Activated T-cell treated with anti-CD3 and anti-CD28 coated beads, Interleukin-2, amount 50 U/mL, for 24 hours (primary cell): ENCODE data around the gene DDIT4.

Experiments used
- DNase-seq: peaks from one replicate; pipeline ENCODE4 v3.0.0-alpha.2; 2020
- H3K27ac Mint-ChIP-seq: 2 replicates; pipeline ENCODE4 v1.8.0; 2020; ENCODE audit warnings: mild to moderate bottlenecking, mixed read lengths
- H3K27me3 Mint-ChIP-seq: 2 replicates; pipeline ENCODE4 v1.8.0; 2020; ENCODE audit warnings: mixed read lengths
- H3K36me3 Mint-ChIP-seq: 2 replicates; pipeline ENCODE4 v1.8.0; 2020; ENCODE audit warnings: low read depth, mixed read lengths
- H3K4me1 Mint-ChIP-seq: 2 replicates; pipeline ENCODE4 v1.8.0; 2020; ENCODE audit warnings: low read depth, mixed read lengths
- H3K4me3 Mint-ChIP-seq: 2 replicates; pipeline ENCODE4 v1.8.0; 2020; ENCODE audit warnings: mild to moderate bottlenecking, moderate library complexity, mixed read lengths
- H3K9me3 Mint-ChIP-seq: 2 replicates; pipeline ENCODE4 v1.8.0; 2020; ENCODE audit warnings: mixed read lengths

Gene DDIT4

GRCh38 chr10:72257051-72257892 lies 16.5 kb upstream of the DDIT4 start:
- H3K27me3 Mint-ChIP-seq = no peaks in the 10 kb centered on the region
- no peak overlapping the region for H3K4me3 Mint-ChIP-seq

GRCh38 chr10:72258617-72259016 lies 15.1 kb upstream of the DDIT4 start:
- Mint-ChIP-seq H3K27me3 (no peaks in the 10 kb centered on the region), H3K36me3 (no peaks in the 10 kb centered on the region), H3K4me3 (no peak overlapping the region), H3K9me3 (no peaks in the 10 kb centered on the region), H3K27ac (peak overlapping the region; percentile 66), H3K4me1 (peaks cover 68% of the 10 kb centered on the region)
- DNase-seq = no peak

More at GRCh38 chr10:72257051-72257892, 16.5 kb upstream of the DDIT4 start:
- no peak for DNase-seq
- Mint-ChIP-seq H3K27ac (peak overlapping the region; percentile 76), H3K36me3 (no peaks in the 10 kb centered on the region), H3K9me3 (no peaks in the 10 kb centered on the region), H3K4me1 (peaks cover 75% of the 10 kb centered on the region)

- H3K9me3 Mint-ChIP-seq = no peaks in the 10 kb centered on the region
- H3K4me3 Mint-ChIP-seq = peak overlapping the region; percentile 81
- no peak for DNase-seq
- H3K36me3 Mint-ChIP-seq = no peaks in the 10 kb centered on the region
- H3K4me1 Mint-ChIP-seq = peaks cover 67% of the 10 kb centered on the region
- no peaks in the 10 kb centered on the region for H3K27me3 Mint-ChIP-seq
- peak overlapping the region; percentile 99 for H3K27ac Mint-ChIP-seq
Observed at GRCh38 chr10:72259491-72260238, 14.1 kb upstream of the DDIT4 start.

- Mint-ChIP-seq H3K27me3 (no peaks in the 10 kb centered on the region), H3K9me3 (no peaks in the 10 kb centered on the region), H3K4me1 (peaks cover 60% of the 10 kb centered on the region), H3K27ac (peak overlapping the region; percentile 99), H3K36me3 (no peaks in the 10 kb centered on the region), H3K4me3 (peak overlapping the region; percentile 81)
- peak; percentile 93 for DNase-seq
Observed at GRCh38 chr10:72260239-72260975, 13.3 kb upstream of the DDIT4 start.

GRCh38 chr10:72260976-72261783 lies 12.5 kb upstream of the DDIT4 start:
- peak overlapping the region; percentile 99 for H3K27ac Mint-ChIP-seq
- H3K27me3 Mint-ChIP-seq = no peaks in the 10 kb centered on the region
- no peaks in the 10 kb centered on the region for H3K36me3 Mint-ChIP-seq
- peak overlapping the region; percentile 81 for H3K4me3 Mint-ChIP-seq
- DNase-seq = peak; percentile 81
- no peaks in the 10 kb centered on the region for H3K9me3 Mint-ChIP-seq
- peaks cover 55% of the 10 kb centered on the region for H3K4me1 Mint-ChIP-seq

GRCh38 chr10:72261784-72262404 lies 11.8 kb upstream of the DDIT4 start:
- DNase-seq = no peak
- no peaks in the 10 kb centered on the region for H3K9me3 Mint-ChIP-seq
- no peaks in the 10 kb centered on the region for H3K36me3 Mint-ChIP-seq
- H3K27ac Mint-ChIP-seq = peak overlapping the region; percentile 99
- H3K27me3 Mint-ChIP-seq = no peaks in the 10 kb centered on the region
- peak overlapping the region; percentile 81 for H3K4me3 Mint-ChIP-seq
- H3K4me1 Mint-ChIP-seq = peaks cover 51% of the 10 kb centered on the region

- Mint-ChIP-seq H3K9me3 (no peaks in the 10 kb centered on the region), H3K4me1 (peaks cover 43% of the 10 kb centered on the region), H3K27ac (peak overlapping the region; percentile 80), H3K36me3 (no peaks in the 10 kb centered on the region), H3K27me3 (no peaks in the 10 kb centered on the region), H3K4me3 (no peak overlapping the region)
- no peak for DNase-seq
Observed at GRCh38 chr10:72263613-72264241, 10.0 kb upstream of the DDIT4 start.

GRCh38 chr10:72264536-72264935 lies 9.2 kb upstream of the DDIT4 start:
- Mint-ChIP-seq H3K9me3 (no peaks in the 10 kb centered on the region), H3K27ac (peak overlapping the region; percentile 37), H3K27me3 (no peaks in the 10 kb centered on the region), H3K36me3 (no peaks in the 10 kb centered on the region), H3K4me3 (no peak overlapping the region), H3K4me1 (peaks cover 36% of the 10 kb centered on the region)
- DNase-seq = no peak

GRCh38 chr10:72265508-72265907 lies 8.2 kb upstream of the DDIT4 start:
- Mint-ChIP-seq H3K9me3 (no peaks in the 10 kb centered on the region), H3K27ac (no peak overlapping the region), H3K27me3 (no peaks in the 10 kb centered on the region), H3K4me3 (no peak overlapping the region), H3K36me3 (no peaks in the 10 kb centered on the region), H3K4me1 (peaks cover 30% of the 10 kb centered on the region)
- DNase-seq = no peak

- H3K27me3 Mint-ChIP-seq = no peaks in the 10 kb centered on the region
- H3K9me3 Mint-ChIP-seq = no peaks in the 10 kb centered on the region
- no peak overlapping the region for H3K27ac Mint-ChIP-seq
- no peak for DNase-seq
- no peak overlapping the region for H3K4me3 Mint-ChIP-seq
- no peaks in the 10 kb centered on the region for H3K36me3 Mint-ChIP-seq
- H3K4me1 Mint-ChIP-seq = peaks cover 31% of the 10 kb centered on the region
Observed at GRCh38 chr10:72265990-72266865, 7.5 kb upstream of the DDIT4 start.

GRCh38 chr10:72267381-72267780 lies 6.3 kb upstream of the DDIT4 start:
- Mint-ChIP-seq H3K27me3 (no peaks in the 10 kb centered on the region), H3K4me3 (no peak overlapping the region), H3K9me3 (no peaks in the 10 kb centered on the region), H3K36me3 (no peaks in the 10 kb centered on the region), H3K27ac (no peak overlapping the region), H3K4me1 (peaks cover 28% of the 10 kb centered on the region)
- DNase-seq = no peak

- Mint-ChIP-seq H3K27me3 (no peaks in the 10 kb centered on the region), H3K4me3 (no peak overlapping the region), H3K9me3 (no peaks in the 10 kb centered on the region), H3K36me3 (no peaks in the 10 kb centered on the region), H3K27ac (no peak overlapping the region), H3K4me1 (peaks cover 33% of the 10 kb centered on the region)
- DNase-seq = no peak
Observed at GRCh38 chr10:72267819-72268399, 5.8 kb upstream of the DDIT4 start.
